Sigmoid colon (tissue), 7 donors: ENCODE results near the gene PRKD2. TPM values are rescaled to one million over a fixed set of nuclear protein-coding genes. Genes with fewer than 3 reads are reported as not detected.

ENCODE experiments used
- DNase-seq: peaks from one replicate; pipeline ENCODE4 v3.0.0-alpha.2; 2019
- H3K27ac ChIP-seq, 4 donors: fragments of 200-600 bp; sonication (generic); one replicate each; pipeline ENCODE4 v1.5.1; 2016 to 2019; ENCODE audit warnings: mild to moderate bottlenecking in 1 of 4
- H3K27me3 ChIP-seq, 3 donors: fragments of 200-600 bp; sonication (generic); one replicate each; pipeline ENCODE4 v1.5.1; 2019; ENCODE audit warnings: mild to moderate bottlenecking in 1 of 3
- H3K36me3 ChIP-seq, 4 donors: fragments of 200-600 bp; sonication (generic); one replicate each; pipeline ENCODE4 v1.5.1; 2016 to 2019
- H3K4me1 ChIP-seq, 4 donors: fragments of 200-600 bp; sonication (generic); one replicate each; pipeline ENCODE4 v1.5.1; 2017 to 2019
- H3K4me3 ChIP-seq, 4 donors: fragments of 200-600 bp; sonication (generic); one replicate each; pipeline ENCODE4 v1.5.1; 2017 to 2019; ENCODE audit warnings: mild to moderate bottlenecking in 2 of 4, moderate library complexity in 1 of 4
- H3K9me3 ChIP-seq, 4 donors: fragments of 200-600 bp in 3 of 4; sonication (generic) in 3 of 4; one replicate each; pipeline versions ENCODE4 v1.5.1 to v1.6.1; 2013 to 2019
- CTCF ChIP-seq, 4 experiments: fragments of 450-650 bp in 3 of 4; fragments of 200-600 bp in 1 of 4; IDR thresholded peaks; one replicate each; pipeline ENCODE4 v1.5.1; 2016 to 2019; ENCODE audit warnings: antibody characterized with exemption in 4 of 4, mild to moderate bottlenecking in 3 of 4, moderate library complexity in 2 of 4
- EP300 ChIP-seq, 4 donors: sonication (generic); formaldehyde crosslinking; IDR thresholded peaks; one replicate each; pipeline ENCODE4 v1.6.1; 2017; ENCODE audit warnings: antibody characterized with exemption in 4 of 4
- POLR2A ChIP-seq, 2 donors: fragments of 450-650 bp; IDR thresholded peaks; one replicate each; pipeline ENCODE4 v1.6.1; 2016; ENCODE audit warnings: antibody characterized with exemption in 2 of 2, mild to moderate bottlenecking in 2 of 2, moderate library complexity in 2 of 2
- POLR2AphosphoS5 ChIP-seq, 4 donors: sonication (generic); formaldehyde crosslinking; IDR thresholded peaks; one replicate each; pipeline ENCODE4 v1.6.1; 2017; ENCODE audit warnings: antibody characterized with exemption in 4 of 4
- WGBS, 2 donors: extraction: QIAGEN DNeasy Blood & Tissue Kit; methylation state at CpG; one replicate each; pipeline ENCODE4 v1.1.7; 2013; 5-methylcytosine and 5-hydroxymethylcytosine counted together
- intact Hi-C: fragments of 100-400 bp; cut with DNase I; formaldehyde crosslinking; loops from one replicate; pipeline ENCODE4 v1.15.1; 2023
- polyA plus RNA-seq, 3 donors: library from polyadenylated mRNA; stranded (reverse); fragments of 200-250 nt; gene quantifications; one replicate each; pipeline ENCODE4 v1.2.3, GENCODE V29; 2013
- total RNA-seq, 4 donors: library from RNA; depleted of rRNA; stranded (reverse); fragments of >200 nt; gene quantifications; one replicate each; pipeline ENCODE4 v1.1.0, GENCODE V29; 2016
- donor health status: healthy with polysubstance abuse.
- donor health status: Bipolar disorder and iron deficiency.
- donor health status: healthy.

Gene PRKD2
- total and polyA plus RNA-seq, 7 donors = 14.7 to 51.7 (median 18.6) TPM

GRCh38 chr19:46635920-46636761 is 80.8 kb downstream of the PRKD2 start, which contains the start of gene GNG8:
Gene GNG8 (minus strand): TSS chr19:46636202. CDS start chr19:46634682, 1,520 bp downstream.
- no peak for DNase-seq
- H3K27ac ChIP-seq = peak within 1 kb of the TSS in 1 of 4 donors; percentile 11
- H3K36me3 ChIP-seq = no peaks in the 10 kb centered on the region
- no peak within 1 kb of the TSS for H3K4me3 ChIP-seq
- no peaks in the 10 kb centered on the region for H3K9me3 ChIP-seq
- 14 to 34% methylated on average over 34 of the region's 34 CpGs for WGBS, 2 donors
- intact Hi-C loops = loop anchor here (2.0 kb wide), 1 partner anchor 21 kb away; no protein-coding TSS in a partner anchor
- peaks cover 0 to 49% (median 43%) of the 10 kb centered on the region in 4 donors for H3K4me1 ChIP-seq
- TF ChIP-seq EP300 (IDR thresholded peaks at IDR 0.05) = no peak
- no peak for TF ChIP-seq POLR2A (IDR thresholded peaks at IDR 0.05)
- TF ChIP-seq POLR2AphosphoS5 (IDR thresholded peaks at IDR 0.05) = no peak
- no peak for TF ChIP-seq CTCF (IDR thresholded peaks at IDR 0.05)
- H3K27me3 ChIP-seq = no peaks in the 10 kb centered on the region

GRCh38 chr19:46634656-46635218 is 82.2 kb downstream of the PRKD2 start:
- Histone ChIP-seq H3K36me3 (no peaks in the 10 kb centered on the region), H3K4me3 (peak overlapping the region; percentile 12 to 50 (median 42)), H3K4me1 (peaks cover 0 to 36% (median 33%) of the 10 kb centered on the region in 4 donors), H3K27ac (peak overlapping the region in 1 of 4 donors; percentile 31), H3K27me3 (no peaks in the 10 kb centered on the region), H3K9me3 (no peaks in the 10 kb centered on the region)
- intact Hi-C loops = no loop called here
- no peak for TF ChIP-seq CTCF (IDR thresholded peaks at IDR 0.05)
- no peak for TF ChIP-seq EP300 (IDR thresholded peaks at IDR 0.05)
- no peak for TF ChIP-seq POLR2AphosphoS5 (IDR thresholded peaks at IDR 0.05)
- DNase-seq = no peak
- 4 to 12% methylated on average over 23 of the region's 23 CpGs for WGBS, 2 donors

- DNase-seq = peak; percentile 96
- Histone ChIP-seq H3K27me3 (no peaks in the 10 kb centered on the region), H3K27ac (peak overlapping the region in 3 of 4 donors; percentile 23 to 57 (median 42)), H3K4me3 (peak overlapping the region; percentile 17 to 50 (median 42)), H3K4me1 (peaks cover 0 to 31% (median 27%) of the 10 kb centered on the region in 4 donors), H3K36me3 (no peaks in the 10 kb centered on the region), H3K9me3 (no peaks in the 10 kb centered on the region)
- intact Hi-C loops = no loop called here
- TF ChIP-seq POLR2A (IDR thresholded peaks at IDR 0.05) (no peak), POLR2AphosphoS5 (IDR thresholded peaks at IDR 0.05) (peak in 2 of 4 donors; percentile 23 to 52), EP300 (IDR thresholded peaks at IDR 0.05) (no peak), CTCF (IDR thresholded peaks at IDR 0.05) (no peak)
- 3 to 5% methylated on average over 38 of the region's 38 CpGs for WGBS, 2 donors
Measured at GRCh38 chr19:46634045-46634655, 82.8 kb downstream of the PRKD2 start.

- H3K36me3 ChIP-seq = no peaks in the 10 kb centered on the region
- peak overlapping the region in 1 of 4 donors; percentile 57 for H3K27ac ChIP-seq
- H3K9me3 ChIP-seq = no peaks in the 10 kb centered on the region
- no peak for TF ChIP-seq CTCF (IDR thresholded peaks at IDR 0.05)
- no peak for TF ChIP-seq POLR2AphosphoS5 (IDR thresholded peaks at IDR 0.05)
- TF ChIP-seq POLR2A (IDR thresholded peaks at IDR 0.05) = no peak
- TF ChIP-seq EP300 (IDR thresholded peaks at IDR 0.05) = no peak
- WGBS, 2 donors = 46 to 82% methylated on average over 3 of the region's 3 CpGs
- no peaks in the 10 kb centered on the region for H3K27me3 ChIP-seq
- no peak overlapping the region for H3K4me3 ChIP-seq
- no peak for DNase-seq
- intact Hi-C loops = no loop called here
- peaks cover 0 to 22% (median 18%) of the 10 kb centered on the region in 4 donors for H3K4me1 ChIP-seq
Measured at GRCh38 chr19:46633130-46633529, 83.8 kb downstream of the PRKD2 start.
